Hypothalamus (tissue), 51 donors: ENCODE data around the gene AKAP8.
"Not testable (repeated sequence)": the region's sequence is repeated elsewhere in the genome, so short reads cannot be mapped to it uniquely, and the experiment has no call there.

ENCODE experiments used
- DNase-seq, 51 donors: peaks; one replicate each; lab custom pipeline; 2025; lab: John Stamatoyannopoulos, UW

Gene AKAP8

GRCh38 chr19:15404097-15404779, 24.7 kb upstream of the AKAP8 start:
- DNase-seq = no peak

GRCh38 chr19:15403151-15403531, 23.6 kb upstream of the AKAP8 start:
- DNase-seq = no peak

GRCh38 chr19:15402411-15403150, 23.0 kb upstream of the AKAP8 start:
- DNase-seq = no peak

GRCh38 chr19:15401397-15401710, 21.8 kb upstream of the AKAP8 start:
- DNase-seq = no peak

- DNase-seq = no peak
Measured at GRCh38 chr19:15400521-15401396, 21.2 kb upstream of the AKAP8 start.

GRCh38 chr19:15399635-15400034, 20.0 kb upstream of the AKAP8 start:
- DNase-seq = no peak

GRCh38 chr19:15399234-15399515, 19.6 kb upstream of the AKAP8 start:
- no peak for DNase-seq

GRCh38 chr19:15398501-15399233, 19.1 kb upstream of the AKAP8 start:
- no peak for DNase-seq

GRCh38 chr19:15397782-15398181, 18.2 kb upstream of the AKAP8 start:
- DNase-seq = no peak

- DNase-seq = no peak
Measured at GRCh38 chr19:15397236-15397635, 17.6 kb upstream of the AKAP8 start.

GRCh38 chr19:15396436-15396835, 16.8 kb upstream of the AKAP8 start:
- no peak for DNase-seq

- DNase-seq = not testable (repeated sequence)
Measured at GRCh38 chr19:15395251-15395650, 15.7 kb upstream of the AKAP8 start.

GRCh38 chr19:15394426-15394825, 14.8 kb upstream of the AKAP8 start:
- no peak for DNase-seq

- no peak for DNase-seq
Measured at GRCh38 chr19:15393963-15394362, 14.4 kb upstream of the AKAP8 start.

- DNase-seq = no peak
Measured at GRCh38 chr19:15390814-15391213, 11.2 kb upstream of the AKAP8 start.

GRCh38 chr19:15381864-15382263, 2.3 kb upstream of the AKAP8 start:
- DNase-seq = no peak

- DNase-seq = no peak
Measured at GRCh38 chr19:15381429-15381828, 1.8 kb upstream of the AKAP8 start.

GRCh38 chr19:15379999-15380647, 536 bp upstream of the AKAP8 start:
- peak in 7 of 51 donors; percentile 17 to 76 (median 39) for DNase-seq

GRCh38 chr19:15378534-15379082, 979 bp downstream of the AKAP8 start:
- peak in 17 of 51 donors; percentile 6 to 72 (median 22) for DNase-seq

GRCh38 chr19:15374796-15375440, 4.7 kb downstream of the AKAP8 start:
- no peak for DNase-seq
